GM21619 (cell line): Measurements from ENCODE around the gene NOS3.

Source experiments
- ATAC-seq: cut with Tn5 transposase; IDR thresholded peaks from one replicate; pipeline ENCODE4 v1.9.1; 2021; ENCODE audit not compliant: unreplicated experiment

NOS3 gene

GRCh38 chr7:150990416-150991186 lies at the start of gene NOS3:
NOS3 (plus strand) TSS chr7:150991017; CDS start chr7:150993804, 2,787 bp downstream.
- no peak for ATAC-seq

- ATAC-seq: no peak
Observed at GRCh38 chr7:150941351-150942000, 49.3 kb upstream of the NOS3 start.

DNA sequence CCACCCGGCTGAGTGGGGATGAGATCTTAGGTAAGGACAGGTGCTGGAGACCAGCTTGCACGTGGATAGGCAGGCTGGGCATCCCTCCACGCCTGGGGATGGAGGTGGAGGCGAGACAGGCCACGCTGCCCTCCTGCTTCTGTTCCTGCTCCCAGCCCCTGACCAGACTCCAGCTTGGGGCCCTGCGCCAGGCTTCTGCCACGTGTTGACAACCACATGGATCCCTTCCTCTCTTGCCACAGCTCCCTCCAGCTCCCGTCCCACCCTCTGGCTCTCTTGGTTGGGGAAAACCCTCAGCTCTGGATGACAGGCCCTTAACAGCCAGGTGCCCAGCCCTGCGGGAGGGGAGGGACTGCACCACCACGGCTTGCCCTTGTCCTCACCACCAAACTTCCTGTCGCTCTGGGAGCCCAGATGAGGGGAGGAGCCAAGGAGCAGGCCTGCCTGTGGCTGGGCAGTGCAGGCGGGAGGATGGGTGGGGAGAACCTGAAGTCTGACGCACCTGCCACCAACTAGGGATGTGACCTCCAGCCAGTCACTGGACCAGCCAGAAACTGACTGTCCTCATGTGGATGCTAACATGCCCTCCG lies 48.7 kb upstream of the NOS3 start:
- peak; percentile 61 for ATAC-seq

DNA sequence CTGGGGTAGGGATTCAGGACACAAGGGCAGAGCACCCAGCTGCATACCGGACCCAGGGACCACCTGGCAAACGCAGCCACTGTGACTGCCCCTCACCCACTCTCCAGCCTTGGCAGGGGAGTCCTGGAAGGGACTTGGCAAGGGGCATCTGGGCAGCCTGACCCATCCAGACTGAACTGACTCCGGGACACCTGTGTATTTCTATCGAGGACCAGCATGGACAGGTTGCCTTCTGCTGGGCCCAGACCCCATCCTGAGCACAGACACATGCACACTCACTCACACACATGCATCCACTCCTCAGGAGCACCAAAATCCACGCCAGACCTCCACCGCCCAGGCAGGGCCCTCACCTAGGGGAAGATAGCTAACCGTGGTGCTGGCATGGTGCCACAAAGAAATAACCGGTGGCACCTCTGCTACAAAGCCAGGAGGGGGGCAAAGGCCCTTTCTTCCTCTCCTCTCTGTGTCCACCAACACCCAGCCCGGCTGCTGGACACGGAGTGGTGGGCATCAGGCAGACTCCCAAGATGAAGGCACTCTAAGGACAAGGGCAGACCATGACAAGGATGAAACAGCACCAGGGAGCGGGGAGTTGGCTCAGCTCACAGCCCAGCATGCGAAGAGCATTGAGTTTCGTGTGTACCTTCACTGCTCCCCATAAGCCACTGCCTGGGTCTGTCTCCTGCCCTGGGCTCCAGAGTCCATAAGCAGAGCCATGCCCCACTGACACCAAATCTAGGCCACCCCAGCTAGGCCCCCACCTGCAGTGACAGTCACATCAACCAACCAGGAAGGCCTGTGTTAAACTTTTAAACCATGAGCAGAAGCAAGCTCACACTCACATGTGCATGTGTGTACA lies 48.0 kb upstream of the NOS3 start:
- ATAC-seq: no peak

DNA sequence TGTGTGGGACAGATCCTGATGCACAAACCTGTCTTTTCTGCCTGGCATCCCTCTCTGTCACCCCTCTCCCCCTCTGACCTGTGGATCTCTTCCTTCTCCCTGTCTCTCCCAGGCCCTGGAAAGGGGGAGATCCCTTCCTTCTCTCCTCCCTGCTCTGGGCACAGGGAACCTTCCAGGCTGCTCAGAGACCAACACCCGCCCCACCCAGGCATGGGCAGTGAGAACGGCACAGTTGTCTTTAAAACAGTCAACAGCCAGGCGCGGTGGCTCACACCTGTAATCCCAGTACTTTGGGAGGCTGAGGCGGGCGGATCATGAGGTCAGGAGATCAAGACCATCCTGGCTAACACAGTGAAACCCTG lies 47.4 kb upstream of the NOS3 start:
- ATAC-seq: no peak

DNA sequence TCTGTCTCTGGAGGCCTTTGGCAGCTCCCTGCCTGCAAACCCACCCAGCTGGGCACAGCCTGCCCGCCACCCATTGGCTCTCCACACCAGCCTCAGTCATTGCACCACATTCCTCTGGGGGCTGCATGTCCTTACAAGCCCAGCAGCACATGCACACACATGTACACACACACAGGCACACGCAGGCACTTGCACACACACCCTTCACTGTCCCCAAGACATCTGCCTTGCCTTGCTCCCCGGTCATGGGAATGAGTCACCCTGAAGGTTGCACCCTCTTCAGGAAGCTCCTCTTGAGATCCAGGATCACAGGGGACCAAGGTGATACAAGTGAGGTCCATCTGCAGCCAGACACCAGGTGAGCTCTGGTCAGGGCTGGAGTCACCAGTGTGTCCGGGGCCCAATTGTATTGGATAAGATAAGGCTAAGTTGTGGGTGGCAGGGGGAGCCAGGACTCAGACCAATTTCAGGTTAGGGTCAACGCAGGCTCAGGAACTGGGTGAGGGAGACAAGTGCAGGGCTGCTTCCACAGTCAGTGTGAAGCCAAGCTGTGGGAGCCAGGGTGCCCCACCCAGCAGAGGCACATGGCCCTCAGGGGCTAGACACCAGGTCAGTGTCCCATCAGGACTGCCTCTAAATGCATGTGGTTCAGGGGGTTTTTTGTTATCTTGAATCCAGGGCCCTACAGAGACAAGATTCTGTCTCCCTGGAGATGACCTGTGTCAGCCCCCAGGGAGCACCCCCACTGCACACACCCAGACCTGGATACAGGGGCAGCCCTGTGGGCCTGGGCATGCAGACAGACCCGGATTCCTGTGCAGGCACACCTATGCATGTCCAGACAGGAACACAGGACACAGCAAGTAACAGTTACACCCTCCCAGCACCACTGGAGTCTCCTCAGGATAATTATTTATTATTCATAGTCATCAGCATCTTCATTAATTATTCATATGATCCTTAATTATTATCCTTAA lies 46.5 kb upstream of the NOS3 start:
- ATAC-seq: no peak

- no peak for ATAC-seq
Observed at GRCh38 chr7:150945171-150945852, 45.5 kb upstream of the NOS3 start.

GRCh38 chr7:150945853-150946420 lies 44.9 kb upstream of the NOS3 start:
- no peak for ATAC-seq

DNA sequence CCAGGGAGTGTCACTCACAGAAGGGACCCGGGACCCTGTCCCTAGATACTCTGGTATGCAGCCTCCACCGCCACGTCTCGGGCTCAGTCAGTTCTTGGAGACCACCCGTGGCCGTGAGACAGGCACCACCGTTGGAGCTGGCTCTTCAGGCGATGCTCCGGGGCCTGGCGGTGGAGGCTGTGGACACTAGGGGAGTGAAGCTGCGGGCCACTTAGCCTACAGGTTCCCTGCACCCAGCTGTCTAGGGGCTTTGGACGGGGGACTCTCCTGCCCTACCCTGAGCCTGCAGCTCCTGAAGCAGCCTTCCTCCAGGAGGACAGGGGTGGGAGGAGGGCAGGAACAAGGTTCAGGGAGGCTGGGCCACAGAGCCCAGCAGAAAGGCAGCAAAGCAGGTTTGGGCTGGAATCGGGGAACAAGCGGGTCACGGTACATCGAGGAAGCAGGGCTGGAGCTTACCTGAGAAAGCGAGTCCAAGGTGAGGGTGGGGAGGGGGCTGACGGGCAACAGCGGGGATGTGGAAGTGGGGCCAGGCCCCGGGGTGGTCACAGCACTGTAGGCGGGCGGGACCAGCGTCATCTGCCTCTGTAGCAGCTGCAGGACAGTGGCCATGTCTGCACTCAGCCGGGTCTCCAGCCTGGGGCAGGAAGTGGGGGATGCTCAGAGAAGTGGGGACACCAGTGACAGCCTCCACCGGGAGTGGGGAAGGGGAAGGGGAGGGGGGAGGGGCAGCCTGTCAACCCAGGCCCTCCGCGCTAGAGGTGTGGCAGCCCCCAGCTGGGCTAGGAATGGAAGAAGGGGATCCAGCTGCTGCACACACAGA lies 44.2 kb upstream of the NOS3 start:
- no peak for ATAC-seq

DNA sequence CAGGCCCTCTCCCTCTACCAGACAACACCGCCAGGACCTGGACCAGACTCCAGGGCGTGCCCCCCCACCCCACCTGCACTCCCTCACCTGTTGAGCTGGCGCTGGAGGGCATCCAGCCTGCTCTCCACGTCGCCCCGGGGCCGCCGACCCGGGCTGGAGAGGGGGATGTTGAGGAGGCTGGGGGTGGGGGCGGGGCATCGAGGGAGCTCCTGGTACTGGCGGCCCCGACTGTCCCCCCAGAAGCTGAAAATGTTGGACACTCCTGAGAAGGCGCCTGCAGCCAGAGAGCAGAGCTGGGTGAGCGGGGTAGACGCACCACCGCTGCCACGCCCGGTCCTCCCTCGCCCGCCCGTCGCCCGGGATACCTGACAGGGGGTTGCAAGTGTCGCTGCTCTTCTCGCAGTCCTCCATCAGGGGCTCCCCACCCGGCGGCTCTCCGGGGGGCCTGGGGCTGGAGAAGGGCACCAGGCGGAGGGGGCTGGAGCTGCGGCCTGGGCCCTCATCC lies 43.5 kb upstream of the NOS3 start:
- no peak for ATAC-seq

DNA sequence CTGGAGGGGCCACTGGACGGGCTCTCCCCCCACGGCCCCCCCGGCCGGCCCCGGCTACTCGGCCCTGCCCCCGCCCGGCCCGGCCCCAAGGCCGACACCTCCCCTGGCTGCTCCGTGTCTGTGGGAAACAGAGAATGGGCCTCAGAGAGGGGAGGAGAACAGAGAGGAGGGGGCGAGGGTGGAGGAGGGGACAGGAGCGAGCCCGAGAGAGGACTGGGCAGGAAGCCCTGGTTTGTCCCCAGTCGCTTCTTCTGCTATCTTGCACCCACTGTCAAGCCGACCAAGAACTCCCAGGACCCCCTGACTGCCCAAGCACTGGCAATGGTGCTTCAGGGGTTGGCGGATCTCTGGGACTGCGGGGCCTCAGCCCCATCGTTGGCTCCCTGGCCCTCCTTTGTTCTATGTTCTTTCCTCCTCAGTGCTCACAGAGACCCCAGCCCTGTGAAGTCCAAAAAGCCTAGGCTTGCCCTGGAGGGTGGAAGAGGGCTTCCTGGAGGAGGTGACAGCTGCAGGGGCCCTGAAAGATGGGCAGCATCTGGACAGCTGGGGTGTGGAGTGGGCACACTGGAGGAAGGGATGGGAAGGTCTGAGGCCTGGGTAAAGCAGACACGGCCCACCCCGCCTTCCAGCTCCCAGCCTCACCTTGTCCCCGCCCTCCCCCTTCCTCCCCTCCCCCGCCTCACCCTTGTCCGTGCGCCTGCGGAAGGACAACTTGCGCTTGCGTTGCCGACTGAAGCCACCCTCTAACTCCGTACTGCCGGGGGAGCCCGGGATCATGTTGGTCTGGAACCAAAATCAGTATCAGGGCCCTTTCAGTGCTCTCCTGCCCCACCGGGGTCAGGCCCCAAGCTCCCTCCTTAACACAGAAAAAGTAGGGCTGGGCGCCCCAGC lies 42.8 kb upstream of the NOS3 start:
- no peak for ATAC-seq

GRCh38 chr7:150948791-150949251 lies 42.0 kb upstream of the NOS3 start:
- ATAC-seq: no peak

DNA sequence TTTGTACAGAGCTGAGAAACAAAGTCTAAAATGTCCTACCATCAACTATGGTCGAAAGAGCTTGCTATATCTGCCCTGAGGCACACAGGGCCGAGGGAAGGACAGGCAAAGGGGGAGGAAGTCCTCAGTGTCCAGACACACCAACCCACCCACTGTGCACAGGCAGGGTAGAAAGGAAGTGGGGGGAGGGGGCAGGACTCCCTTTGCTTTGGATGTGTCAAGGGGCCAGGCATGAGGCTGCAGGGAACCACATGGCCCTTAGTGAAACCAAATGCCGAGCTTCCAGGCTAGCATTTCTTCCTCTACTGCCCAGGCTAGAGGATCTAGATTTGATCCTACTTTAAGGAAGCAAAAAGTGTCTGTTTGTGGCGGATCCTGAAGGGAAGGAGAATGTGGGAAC lies 41.3 kb upstream of the NOS3 start:
- no peak for ATAC-seq

- no peak for ATAC-seq
Observed at GRCh38 chr7:150949971-150950491, 40.8 kb upstream of the NOS3 start.

DNA sequence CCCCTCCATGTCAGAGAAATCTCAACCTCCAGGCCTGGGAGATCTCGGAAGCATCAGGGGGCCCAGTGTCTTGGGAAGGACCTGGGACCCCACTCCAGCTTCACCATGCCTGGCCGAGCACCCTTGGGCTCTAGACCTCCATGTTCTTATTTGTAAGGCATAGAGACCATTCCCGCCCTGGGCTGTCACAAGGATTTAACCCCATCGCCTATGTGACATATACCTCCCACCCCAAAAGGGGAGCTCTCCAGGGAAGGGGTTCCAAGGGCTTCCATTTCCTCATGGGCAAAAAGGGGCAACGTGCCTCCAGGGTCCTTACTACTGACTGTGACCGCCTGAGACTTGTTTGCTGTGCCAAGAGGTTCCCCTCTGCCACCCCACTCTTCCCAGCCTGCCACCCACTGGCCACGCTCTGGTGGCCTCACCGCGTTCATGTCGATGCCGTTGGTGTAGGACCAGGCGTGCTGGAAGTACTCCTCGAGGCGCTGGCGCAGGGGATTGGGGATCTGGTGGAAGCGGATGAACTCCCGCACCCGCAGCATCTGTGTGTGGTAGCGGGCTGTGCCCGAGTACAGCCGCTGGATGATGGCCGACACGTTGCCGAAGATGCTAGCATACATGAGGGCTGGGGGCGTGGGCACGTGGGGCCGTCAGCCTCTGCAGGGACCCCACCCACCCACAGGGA lies 40.2 kb upstream of the NOS3 start:
- ATAC-seq: no peak

- ATAC-seq: no peak
Observed at GRCh38 chr7:150951181-150951520, 39.7 kb upstream of the NOS3 start.
